Endodermal cell (in vitro differentiated cells): ENCODE results near the gene AHNAK2. TPM values are rescaled to one million over a fixed set of nuclear protein-coding genes. Genes with fewer than 3 reads are reported as not detected.
"Not testable (repeated sequence)": the region's sequence is repeated elsewhere in the genome, so short reads cannot be mapped to it uniquely, and the experiment has no call there.

Source experiments
- DNase-seq: peaks from one replicate; pipeline ENCODE4 v3.0.0-alpha.2; 2017
- H3K27ac ChIP-seq: 2 replicates; pipeline ENCODE4 v1.5.1; 2013; ENCODE audit warnings: mild to moderate bottlenecking, low read depth, low read length, moderate library complexity
- H3K27me3 ChIP-seq: 2 replicates; pipeline ENCODE4 v1.6.1; 2013; ENCODE audit warnings: mild to moderate bottlenecking, low read length, moderate library complexity; ENCODE audit not compliant: insufficient read depth, control insufficient read depth, poor library complexity, severe bottlenecking
- H3K36me3 ChIP-seq: 2 replicates; pipeline ENCODE4 v1.7.0; 2013; ENCODE audit warnings: mild to moderate bottlenecking, low read length, moderate library complexity; ENCODE audit not compliant: control insufficient read depth, insufficient read depth
- H3K4me1 ChIP-seq: one replicate; pipeline ENCODE4 v1.7.0; 2013; ENCODE audit warnings: low read length; ENCODE audit not compliant: control insufficient read depth, insufficient read depth
- H3K4me3 ChIP-seq: 2 replicates; pipeline ENCODE4 v1.5.1; 2013; ENCODE audit warnings: mild to moderate bottlenecking, low read length, moderate library complexity
- H3K9ac ChIP-seq: 2 replicates; pipeline ENCODE4 v1.6.1; 2013; ENCODE audit warnings: mild to moderate bottlenecking, low read length, moderate library complexity; ENCODE audit not compliant: poor library complexity, severe bottlenecking; ENCODE audit errors: extremely low read depth
- H3K9me3 ChIP-seq: 2 replicates; pipeline ENCODE4 v1.6.1; 2013; ENCODE audit warnings: mild to moderate bottlenecking, low read length, moderate library complexity; ENCODE audit not compliant: control insufficient read depth
- H3K27ac Mint-ChIP-seq: 2 replicates; pipeline ENCODE4 v1.8.0; 2020; ENCODE audit warnings: mixed read lengths
- H3K27me3 Mint-ChIP-seq: 2 replicates; pipeline ENCODE4 v1.8.0; 2021; ENCODE audit warnings: mild to moderate bottlenecking, mixed read lengths; ENCODE audit not compliant: insufficient read depth
- H3K36me3 Mint-ChIP-seq: 2 replicates; pipeline ENCODE4 v1.8.0; 2020; ENCODE audit warnings: low read depth, mixed read lengths
- H3K4me1 Mint-ChIP-seq: 2 replicates; pipeline ENCODE4 v1.8.0; 2020; ENCODE audit warnings: mixed read lengths
- H3K4me3 Mint-ChIP-seq: 2 replicates; pipeline ENCODE4 v1.8.0; 2020; ENCODE audit warnings: mild to moderate bottlenecking, moderate library complexity, mixed read lengths
- H3K9me3 Mint-ChIP-seq: 2 replicates; pipeline ENCODE4 v1.8.0; 2020; ENCODE audit warnings: mild to moderate bottlenecking, mixed read lengths
- WGBS, 2 experiments: methylation state at CpG; one replicate each; pipeline versions ENCODE4 v1.1.5 to v1.1.7; 2013; ENCODE audit warnings: missing lambda C conversion rate in 2 of 2, mixed read lengths in 1 of 2; ENCODE audit not compliant: insufficient coverage in 1 of 2, insufficient read length in 1 of 2; 5-methylcytosine and 5-hydroxymethylcytosine counted together
- total RNA-seq, 2 donors: library from RNA; stranded (reverse); fragmentation: NEBNext Ultra II Directional in 1 of 2; extraction: Animal tissue kit (Norgen Biotek cat#: 25700) in 1 of 2; gene quantifications; 2 replicates in 1 of 2; 3 replicates in 1 of 2; pipeline ENCODE4 v1.2.1, GENCODE V29; 2021
- TF ChIP-seq, protein P1 (sequence below): fragments of 200-600 bp; sonication (generic); conservative IDR thresholded peaks from 2 replicates; pipeline ENCODE4 v1.5.0; 2021; ENCODE audit warnings: antibody characterized with exemption, mild to moderate bottlenecking

Gene AHNAK2
- total RNA-seq, 2 donors from 2014 or later, result 0.93 to 2.2 TPM

DNA sequence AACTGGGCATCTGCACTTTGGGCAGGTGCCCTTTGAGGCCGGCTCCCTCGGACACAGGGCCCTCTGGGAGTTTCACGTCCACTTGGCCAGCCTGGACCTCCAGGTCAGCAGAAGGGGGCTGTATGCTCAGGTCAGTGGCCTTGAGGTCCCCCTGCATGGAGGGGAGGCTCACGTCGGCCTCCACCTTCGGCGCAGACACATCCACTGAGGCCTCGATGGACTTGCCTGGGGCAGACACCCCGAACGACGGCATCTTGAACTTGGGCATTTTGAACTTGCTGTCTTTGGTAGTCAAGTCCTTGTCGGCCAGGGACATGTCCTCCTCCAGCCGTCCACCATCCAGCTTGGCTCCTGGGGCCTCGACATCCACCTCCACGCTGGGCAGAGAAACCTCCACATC, 27.5 kb downstream of the AHNAK2 start:
- not testable (repeated sequence) for DNase-seq, H3K27ac ChIP-seq, H3K4me3 ChIP-seq, H3K36me3 ChIP-seq, H3K4me3 Mint-ChIP-seq, H3K27me3 Mint-ChIP-seq, H3K27ac Mint-ChIP-seq, H3K36me3 Mint-ChIP-seq, H3K9ac ChIP-seq, H3K4me1 ChIP-seq, H3K9me3 ChIP-seq, H3K4me1 Mint-ChIP-seq, H3K9me3 Mint-ChIP-seq, H3K27me3 ChIP-seq
- whole genome bisulfite sequencing, 2 experiments, result 91 to 95% methylated on average over 3 to 15 of the region's 15 CpGs

DNA sequence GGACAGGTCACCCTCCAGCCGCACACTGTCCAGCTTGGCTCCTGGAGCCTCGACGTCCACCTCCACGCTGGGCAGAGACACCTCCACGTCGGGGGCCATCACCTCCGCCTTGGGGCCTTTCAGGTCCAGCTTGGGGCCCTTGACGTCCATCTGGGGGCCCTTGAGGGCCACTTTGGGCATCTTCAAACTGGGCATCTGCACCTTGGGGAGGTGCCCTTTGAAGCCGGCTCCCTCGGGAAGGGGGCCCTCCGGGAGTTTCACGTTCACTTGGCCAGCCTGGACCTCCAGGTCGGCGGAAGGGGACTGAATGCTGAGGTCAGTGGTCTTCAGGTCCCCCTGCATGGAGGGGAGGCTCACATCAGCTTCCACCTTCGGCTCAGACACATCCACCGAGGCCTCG, 28.2 kb downstream of the AHNAK2 start:
- Histone ChIP-seq H3K4me1 (no peaks in the 10 kb centered on the region), H3K9me3 (no peaks in the 10 kb centered on the region), H3K9ac (no peak overlapping the region), H3K4me3 (no peak overlapping the region), H3K27ac (no peak overlapping the region), H3K36me3 (no peaks in the 10 kb centered on the region), H3K27me3 (no peaks in the 10 kb centered on the region)
- H3K9me3 Mint-ChIP-seq, result no peaks in the 10 kb centered on the region
- H3K36me3 Mint-ChIP-seq, result no peaks in the 10 kb centered on the region
- no peaks in the 10 kb centered on the region for H3K4me1 Mint-ChIP-seq
- 89 to 96% methylated on average over 13 to 17 of the region's 17 CpGs for WGBS, 2 experiments
- no peak for DNase-seq
- H3K27ac Mint-ChIP-seq, result no peak overlapping the region
- H3K4me3 Mint-ChIP-seq, result no peak overlapping the region
- TF ChIP-seq, protein P1, sequence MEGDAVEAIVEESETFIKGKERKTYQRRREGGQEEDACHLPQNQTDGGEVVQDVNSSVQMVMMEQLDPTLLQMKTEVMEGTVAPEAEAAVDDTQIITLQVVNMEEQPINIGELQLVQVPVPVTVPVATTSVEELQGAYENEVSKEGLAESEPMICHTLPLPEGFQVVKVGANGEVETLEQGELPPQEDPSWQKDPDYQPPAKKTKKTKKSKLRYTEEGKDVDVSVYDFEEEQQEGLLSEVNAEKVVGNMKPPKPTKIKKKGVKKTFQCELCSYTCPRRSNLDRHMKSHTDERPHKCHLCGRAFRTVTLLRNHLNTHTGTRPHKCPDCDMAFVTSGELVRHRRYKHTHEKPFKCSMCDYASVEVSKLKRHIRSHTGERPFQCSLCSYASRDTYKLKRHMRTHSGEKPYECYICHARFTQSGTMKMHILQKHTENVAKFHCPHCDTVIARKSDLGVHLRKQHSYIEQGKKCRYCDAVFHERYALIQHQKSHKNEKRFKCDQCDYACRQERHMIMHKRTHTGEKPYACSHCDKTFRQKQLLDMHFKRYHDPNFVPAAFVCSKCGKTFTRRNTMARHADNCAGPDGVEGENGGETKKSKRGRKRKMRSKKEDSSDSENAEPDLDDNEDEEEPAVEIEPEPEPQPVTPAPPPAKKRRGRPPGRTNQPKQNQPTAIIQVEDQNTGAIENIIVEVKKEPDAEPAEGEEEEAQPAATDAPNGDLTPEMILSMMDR, result no peak
- no peaks in the 10 kb centered on the region for H3K27me3 Mint-ChIP-seq

DNA sequence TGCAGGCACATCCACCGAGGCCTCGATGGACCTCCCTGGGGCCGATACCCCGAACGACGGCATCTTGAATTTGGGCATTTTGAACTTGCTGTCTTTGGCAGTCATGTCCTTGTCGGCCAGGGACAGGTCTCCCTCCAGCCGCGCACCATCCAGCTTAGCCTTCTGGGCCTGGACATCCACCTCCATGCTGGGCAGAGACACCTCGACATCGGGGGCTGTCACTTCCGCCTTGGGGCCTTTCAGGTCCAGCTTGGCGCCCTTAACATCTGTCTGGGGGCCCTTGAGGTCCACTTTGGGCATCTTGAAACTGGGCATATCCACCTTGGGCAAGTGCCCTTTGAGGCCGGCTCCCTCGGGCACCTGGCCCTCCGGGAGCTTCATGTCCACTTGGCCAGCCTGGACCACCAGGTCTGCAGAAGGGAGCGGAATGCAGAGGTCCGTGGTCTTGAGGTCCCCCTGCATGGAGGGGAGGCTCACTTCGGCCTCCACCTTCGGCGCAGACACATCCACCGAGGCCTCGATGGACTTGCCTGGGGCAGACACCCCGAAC, 28.7 kb downstream of the AHNAK2 start:
- not testable (repeated sequence) for H3K4me1 ChIP-seq, H3K4me3 ChIP-seq, DNase-seq, H3K4me1 Mint-ChIP-seq, H3K27ac Mint-ChIP-seq, H3K27ac ChIP-seq, H3K9me3 ChIP-seq, H3K4me3 Mint-ChIP-seq, H3K36me3 Mint-ChIP-seq, H3K36me3 ChIP-seq, H3K27me3 ChIP-seq, H3K9me3 Mint-ChIP-seq, H3K9ac ChIP-seq, H3K27me3 Mint-ChIP-seq
- 93% methylated on average over 12 to 20 of the region's 24 CpGs for WGBS, 2 experiments

DNA sequence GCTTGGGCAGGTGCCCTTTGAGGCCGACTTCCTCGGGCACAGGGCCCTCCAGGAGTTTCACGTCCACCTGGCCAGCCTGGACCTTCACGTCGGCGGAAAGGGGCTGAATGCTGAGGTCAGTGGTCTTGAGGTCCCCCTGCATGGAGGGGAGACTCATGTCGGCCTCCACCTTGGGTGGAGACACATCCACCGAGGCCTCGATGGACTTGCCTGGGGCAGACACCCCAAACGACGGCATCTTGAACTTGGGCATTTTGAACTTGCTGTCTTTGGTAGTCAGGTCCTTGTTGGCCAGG, 29.5 kb downstream of the AHNAK2 start:
- no peaks in the 10 kb centered on the region for H3K36me3 ChIP-seq
- no peak overlapping the region for H3K27ac Mint-ChIP-seq
- TF ChIP-seq, protein P1, result no peak
- WGBS, 2 experiments, result 93 to 94% methylated on average over 3 to 11 of the region's 11 CpGs
- H3K4me1 Mint-ChIP-seq, result no peaks in the 10 kb centered on the region
- H3K36me3 Mint-ChIP-seq, result no peaks in the 10 kb centered on the region
- no peaks in the 10 kb centered on the region for H3K27me3 Mint-ChIP-seq
- H3K4me3 Mint-ChIP-seq, result no peak overlapping the region
- no peaks in the 10 kb centered on the region for H3K9me3 ChIP-seq
- no peak overlapping the region for H3K4me3 ChIP-seq
- H3K9ac ChIP-seq, result no peak overlapping the region
- H3K9me3 Mint-ChIP-seq, result no peaks in the 10 kb centered on the region
- H3K27me3 ChIP-seq, result no peaks in the 10 kb centered on the region
- no peaks in the 10 kb centered on the region for H3K4me1 ChIP-seq
- H3K27ac ChIP-seq, result no peak overlapping the region
- DNase-seq, result no peak

DNA sequence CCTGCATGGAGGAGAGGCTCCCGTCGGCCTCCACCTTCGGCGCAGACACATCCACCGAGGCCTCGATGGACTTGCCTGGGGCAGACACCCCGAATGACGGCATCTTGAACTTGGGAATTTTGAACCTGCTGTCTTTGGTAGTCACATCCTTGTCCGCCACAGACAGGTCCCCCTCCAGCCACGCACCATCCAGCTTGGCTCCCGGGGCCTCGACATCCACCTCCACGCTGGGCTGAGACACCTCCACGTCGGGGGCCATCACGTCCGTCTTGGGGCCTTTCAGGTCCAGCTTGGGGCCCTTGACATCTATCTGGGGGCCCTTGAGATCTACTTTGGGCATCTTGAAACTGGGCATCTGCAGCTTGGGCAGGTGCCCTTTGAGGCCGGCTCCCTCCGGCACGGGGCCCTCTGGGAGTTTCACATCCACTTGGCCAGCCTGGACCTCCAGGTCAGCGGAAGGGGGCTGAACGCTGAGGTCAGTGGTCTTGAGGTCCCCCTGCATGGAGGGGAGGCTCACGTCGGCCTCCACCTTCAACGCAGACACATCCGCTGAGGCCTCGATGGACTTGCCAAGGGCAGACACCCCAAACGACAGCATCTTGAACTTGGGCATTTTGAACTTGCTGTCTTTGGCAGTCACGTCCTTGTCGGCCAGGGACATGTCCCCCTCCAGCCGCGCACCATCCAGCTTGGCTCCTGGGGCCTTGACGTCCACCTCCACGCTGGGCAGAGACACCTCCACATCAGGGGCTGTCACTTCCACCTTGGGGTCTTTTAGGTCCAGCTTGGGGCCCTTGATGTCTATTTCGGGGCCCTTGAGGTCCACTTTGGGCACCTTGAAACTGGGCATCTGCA, 30.1 kb downstream of the AHNAK2 start:
- H3K9me3 Mint-ChIP-seq, H3K36me3 ChIP-seq, H3K4me3 ChIP-seq, H3K27me3 ChIP-seq, H3K27me3 Mint-ChIP-seq, H3K9me3 ChIP-seq, H3K4me1 Mint-ChIP-seq, H3K4me3 Mint-ChIP-seq, H3K36me3 Mint-ChIP-seq, H3K27ac ChIP-seq, H3K4me1 ChIP-seq, DNase-seq, H3K27ac Mint-ChIP-seq, H3K9ac ChIP-seq: not testable (repeated sequence)
- WGBS, 2 experiments, result 93 to 94% methylated on average over 24 to 35 of the region's 35 CpGs

DNA sequence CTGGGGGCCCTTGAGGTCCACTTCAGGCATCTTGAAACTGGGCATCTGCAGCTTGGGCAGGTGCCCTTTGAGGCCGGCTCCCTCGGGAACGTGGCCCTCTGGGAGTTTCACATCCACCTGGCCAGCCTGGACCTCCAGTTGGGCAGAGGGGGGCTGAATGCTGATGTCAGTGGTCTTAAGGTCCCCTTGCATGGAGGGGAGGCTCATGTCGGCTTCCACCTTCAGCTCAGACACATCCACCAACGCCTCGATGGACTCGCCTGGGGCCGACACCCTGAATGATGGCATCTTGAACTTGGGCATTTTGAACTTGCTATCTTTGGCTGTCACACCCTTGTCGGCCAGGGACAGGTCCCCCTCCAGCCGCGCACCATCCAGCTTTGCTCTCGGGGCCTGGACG, 31.0 kb downstream of the AHNAK2 start:
- H3K27me3 Mint-ChIP-seq, H3K4me1 Mint-ChIP-seq, H3K36me3 ChIP-seq, H3K4me3 Mint-ChIP-seq, H3K27ac ChIP-seq, H3K9ac ChIP-seq, H3K4me1 ChIP-seq, H3K36me3 Mint-ChIP-seq, H3K9me3 ChIP-seq, H3K9me3 Mint-ChIP-seq, DNase-seq, H3K27ac Mint-ChIP-seq, H3K4me3 ChIP-seq, H3K27me3 ChIP-seq: not testable (repeated sequence)
- 94 to 100% methylated on average over 9 to 13 of the region's 13 CpGs for WGBS, 2 experiments
